HEK293 (cell line): Measurements from ENCODE around the gene RNASE4.

Experiments used
- CTCF ChIA-PET: fragments of 350-600 bp; formaldehyde crosslinking; extraction: SDS; loops from one replicate; lab custom pipeline; 2021; ENCODE audit warnings: antibody characterized with exemption; lab: Yijun Ruan, JAX
- POLR2A ChIA-PET: fragments of 300-600 bp; formaldehyde crosslinking; extraction: SDS; loops from one replicate; lab custom pipeline; 2020; ENCODE audit warnings: antibody characterized with exemption, inconsistent platforms; lab: Yijun Ruan, JAX
- H3K27ac ChIP-seq: fragments of 200-500 bp; sonication (Bioruptor generic); 2 replicates; pipeline ENCODE4 v1.5.1; 2014; ENCODE audit warnings: low read depth, low read length, control low read depth, inconsistent platforms; ENCODE audit errors: extremely low read depth
- H3K36me3 ChIP-seq, 2 experiments: fragments of 200-500 bp in 1 of 2; sonication (Bioruptor generic) in 1 of 2; 1 replicate in 1 of 2; 2 replicates in 1 of 2; pipeline ENCODE4 v1.5.1; 2014 to 2017; ENCODE audit warnings: inconsistent platforms in 2 of 2, low read length in 2 of 2; ENCODE audit not compliant: control insufficient read depth in 2 of 2, insufficient read depth in 1 of 2
- H3K4me1 ChIP-seq: fragments of 200-500 bp; sonication (Bioruptor generic); 2 replicates; pipeline ENCODE4 v1.5.1; 2014; ENCODE audit warnings: mild to moderate bottlenecking, low read length, inconsistent platforms; ENCODE audit not compliant: control insufficient read depth, insufficient read depth
- H3K4me3 ChIP-seq: 2 replicates; pipeline ENCODE4 v1.5.1; 2011; ENCODE audit warnings: low read depth, mild to moderate bottlenecking, control low read depth, low read length, moderate library complexity
- H3K9me3 ChIP-seq: fragments of 200-500 bp; sonication (Bioruptor generic); 2 replicates; pipeline ENCODE4 v1.5.1; 2014; ENCODE audit warnings: low read depth, low read length, inconsistent platforms; ENCODE audit not compliant: control insufficient read depth, insufficient read depth
- CTCF ChIP-seq: fragments of 450-650 bp; formaldehyde crosslinking; IDR thresholded peaks from 2 replicates; pipeline ENCODE4 v1.5.1; 2016; ENCODE audit warnings: missing biosample characterization, missing genetic modification characterization
- GLI2 ChIP-seq: fragments of 450-650 bp; formaldehyde crosslinking; IDR thresholded peaks from 2 replicates; pipeline ENCODE4; 2017; ENCODE audit warnings: missing biosample characterization, missing genetic modification characterization, low read depth, borderline replicate concordance
- GLIS1 ChIP-seq: fragments of 450-650 bp; formaldehyde crosslinking; IDR thresholded peaks from 2 replicates; pipeline ENCODE4 v1.5.1; 2016; ENCODE audit warnings: missing biosample characterization, missing genetic modification characterization
- KLF8 ChIP-seq: fragments of 450-650 bp; formaldehyde crosslinking; IDR thresholded peaks from 2 replicates; pipeline ENCODE4 v1.5.1; 2016; ENCODE audit warnings: missing biosample characterization, missing genetic modification characterization
- PATZ1 ChIP-seq: fragments of 450-650 bp; formaldehyde crosslinking; IDR thresholded peaks from 2 replicates; pipeline ENCODE4 v1.5.1; 2016; ENCODE audit warnings: missing biosample characterization, missing genetic modification characterization
- SP7 ChIP-seq: fragments of 450-650 bp; formaldehyde crosslinking; IDR thresholded peaks from 2 replicates; pipeline ENCODE4 v1.5.1; 2016; ENCODE audit warnings: missing biosample characterization, missing genetic modification characterization
- TRIM28 ChIP-seq: IDR thresholded peaks from 2 replicates; pipeline ENCODE4 v1.6.1; 2011; ENCODE audit warnings: low read length, control low read depth, borderline replicate concordance
- ZBTB17 ChIP-seq: fragments of 450-650 bp; formaldehyde crosslinking; IDR thresholded peaks from 2 replicates; pipeline ENCODE4 v1.5.1; 2016; ENCODE audit warnings: missing biosample characterization, missing genetic modification characterization
- ZFP41 ChIP-seq: fragments of 450-650 bp; formaldehyde crosslinking; IDR thresholded peaks from 2 replicates; pipeline ENCODE4 v1.5.1; 2016; ENCODE audit warnings: missing biosample characterization, missing genetic modification characterization, borderline replicate concordance
- ZNF121 ChIP-seq: fragments of 450-650 bp; formaldehyde crosslinking; IDR thresholded peaks from 2 replicates; pipeline ENCODE4 v1.5.1; 2016; ENCODE audit warnings: missing biosample characterization, missing genetic modification characterization
- ZNF138 ChIP-seq: fragments of 450-650 bp; formaldehyde crosslinking; IDR thresholded peaks from 2 replicates; pipeline ENCODE4 v1.5.1; 2016; ENCODE audit warnings: missing biosample characterization, missing genetic modification characterization, borderline replicate concordance
- ZNF140 ChIP-seq: fragments of 450-650 bp; formaldehyde crosslinking; IDR thresholded peaks from 2 replicates; pipeline ENCODE4 v1.5.1; 2016; ENCODE audit warnings: missing biosample characterization, missing genetic modification characterization
- ZNF37A ChIP-seq: fragments of 450-650 bp; IDR thresholded peaks from 2 replicates; pipeline ENCODE4 v1.5.1; 2018; ENCODE audit warnings: missing biosample characterization, missing genetic modification characterization
- ZNF518A ChIP-seq: fragments of 450-650 bp; formaldehyde crosslinking; conservative IDR thresholded peaks from 2 replicates; pipeline ENCODE4 v1.5.1; 2016; ENCODE audit warnings: low read depth, missing biosample characterization, missing genetic modification characterization
- ZNF654 ChIP-seq: fragments of 450-650 bp; formaldehyde crosslinking; IDR thresholded peaks from 2 replicates; pipeline ENCODE4 v1.5.1; 2016; ENCODE audit warnings: low read depth, missing biosample characterization, missing genetic modification characterization
- ZNF660 ChIP-seq: fragments of 450-650 bp; IDR thresholded peaks from 2 replicates; pipeline ENCODE4 v1.5.1; 2018; ENCODE audit warnings: missing biosample characterization, mild to moderate bottlenecking, missing genetic modification characterization
- ZNF837 ChIP-seq: fragments of 450-650 bp; formaldehyde crosslinking; IDR thresholded peaks from 2 replicates; pipeline ENCODE4 v1.5.1; 2016; ENCODE audit warnings: missing biosample characterization, missing genetic modification characterization

RNASE4 gene

GRCh38 chr14:20697273-20698017, 13.1 kb downstream of the RNASE4 start:
- CTCF ChIA-PET = interaction anchor here (0.5 to 5.1 kb wide), 27 partner anchors 9 to 395 kb away, joined by 3 to 44 read pairs (median 5); partner anchors contain the start of gene ANG
- Histone ChIP-seq H3K4me3 (no peak overlapping the region), H3K27ac (no peak overlapping the region), H3K36me3 (no peaks in the 10 kb centered on the region)
- TF ChIP-seq ZNF140 (tag by site-specific recombination) (no peak), ZNF138 (tag by site-specific recombination) (no peak), GLI2 (tag by site-specific recombination) (no peak), ZNF654 (tag by site-specific recombination) (peak; percentile 61), ZNF37A (tag by site-specific recombination) (no peak), GLIS1 (tag by site-specific recombination) (no peak), ZNF121 (tag by site-specific recombination) (no peak), ZNF837 (no peak), KLF8 (tag by site-specific recombination) (no peak), ZNF518A (tag by site-specific recombination) (no peak), CTCF (tag by site-specific recombination) (peak; percentile 76), ZBTB17 (tag by site-specific recombination) (0 out of 2 replicates have a peak, but pooled peaks have one; percentile 38), PATZ1 (tag by site-specific recombination) (no peak), SP7 (tag by site-specific recombination) (no peak), ZNF660 (no peak), ZFP41 (tag by site-specific recombination) (no peak), TRIM28 (no peak)
- TF ChIP-seq, all 188 proteins: peak for 3
- H3K4me1 ChIP-seq = no peaks in the 10 kb centered on the region
- POLR2A ChIA-PET = no interaction called here
- H3K9me3 ChIP-seq = no peaks in the 10 kb centered on the region
